HEK293T (cell line): ENCODE results near the gene OR1F1.

Source experiments
- BHLHE40 ChIP-seq: fragments of 450-650 bp; IDR thresholded peaks from 2 replicates; pipeline ENCODE4 v1.6.1; 2016; ENCODE audit warnings: mild to moderate bottlenecking, moderate library complexity, borderline replicate concordance
- CTBP1 ChIP-seq: fragments of 450-650 bp; IDR thresholded peaks from 2 replicates; pipeline ENCODE4 v1.6.1; 2016; ENCODE audit warnings: borderline replicate concordance
- ELF4 ChIP-seq: fragments of 450-650 bp; IDR thresholded peaks from 2 replicates; pipeline ENCODE4 v1.6.1; 2017; ENCODE audit warnings: antibody characterized with exemption
- FOXA1 ChIP-seq: fragments of 450-650 bp; IDR thresholded peaks from 2 replicates; pipeline ENCODE4 v1.6.1; 2016; ENCODE audit warnings: mild to moderate bottlenecking
- FOXK2 ChIP-seq: fragments of 450-650 bp; IDR thresholded peaks from 2 replicates; pipeline ENCODE4 v1.6.1; 2016; ENCODE audit warnings: mild to moderate bottlenecking
- NFRKB ChIP-seq: fragments of 450-650 bp; IDR thresholded peaks from 2 replicates; pipeline ENCODE4 v1.6.1; 2016; ENCODE audit warnings: mild to moderate bottlenecking, moderate library complexity
- SP1 ChIP-seq: fragments of 450-650 bp; IDR thresholded peaks from 2 replicates; pipeline ENCODE4 v1.6.1; 2017
- SUZ12 ChIP-seq: fragments of 450-650 bp; IDR thresholded peaks from 2 replicates; pipeline ENCODE4 v1.6.1; 2016; ENCODE audit warnings: mild to moderate bottlenecking
- TARDBP ChIP-seq: fragments of 450-650 bp; IDR thresholded peaks from 2 replicates; pipeline ENCODE4 v1.6.1; 2016
- ZNF384 ChIP-seq: fragments of 450-650 bp; IDR thresholded peaks from 2 replicates; pipeline ENCODE4 v1.6.1; 2016
- TF ChIP-seq, protein P1 (sequence below): fragments of 450-650 bp; IDR thresholded peaks from 2 replicates; pipeline ENCODE4 v1.6.1; 2016

DNA sequence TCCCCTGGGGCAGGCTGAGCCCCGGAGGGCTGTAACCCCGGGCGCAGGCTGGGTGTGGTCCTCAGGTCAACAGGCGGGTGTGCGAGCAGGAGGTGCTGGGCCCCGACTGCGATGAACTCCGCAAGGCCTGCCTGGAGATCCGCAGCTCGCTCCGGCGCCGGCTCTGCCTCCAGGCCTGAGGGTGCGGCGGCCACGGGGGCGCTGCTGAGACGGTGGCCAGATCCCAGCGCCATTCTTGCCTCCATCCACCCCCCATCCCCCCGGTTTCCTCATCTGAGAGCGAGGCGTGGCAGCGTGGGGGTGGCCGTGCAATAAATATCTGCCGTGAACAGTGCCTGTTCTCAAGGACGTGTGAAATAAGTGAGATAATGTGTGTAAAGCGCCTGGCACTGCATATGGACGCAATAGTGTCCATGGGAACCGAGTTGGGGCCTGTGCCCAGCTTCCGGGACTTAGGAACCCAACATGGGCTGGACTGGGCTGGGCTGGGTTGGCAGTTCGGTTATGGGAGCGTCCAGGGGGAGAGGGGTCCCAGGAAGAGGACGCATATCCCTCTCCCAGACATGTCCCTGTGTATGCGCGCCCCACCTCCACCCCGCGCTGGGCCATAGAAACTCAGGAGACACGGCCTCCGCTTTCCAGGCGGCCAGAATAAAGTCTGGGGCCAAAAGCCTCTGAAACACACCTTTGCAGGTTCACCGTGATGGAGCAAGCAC lies 38.2 kb upstream of the OR1F1 start:
- TF ChIP-seq SP1 (no peak), FOXA1 (no peak), SUZ12 (no peak), BHLHE40 (no peak), TARDBP (no peak), ZNF384 (no peak), FOXK2 (no peak), CTBP1 (no peak), NFRKB (no peak), ELF4 (no peak)
- TF ChIP-seq, protein P1, sequence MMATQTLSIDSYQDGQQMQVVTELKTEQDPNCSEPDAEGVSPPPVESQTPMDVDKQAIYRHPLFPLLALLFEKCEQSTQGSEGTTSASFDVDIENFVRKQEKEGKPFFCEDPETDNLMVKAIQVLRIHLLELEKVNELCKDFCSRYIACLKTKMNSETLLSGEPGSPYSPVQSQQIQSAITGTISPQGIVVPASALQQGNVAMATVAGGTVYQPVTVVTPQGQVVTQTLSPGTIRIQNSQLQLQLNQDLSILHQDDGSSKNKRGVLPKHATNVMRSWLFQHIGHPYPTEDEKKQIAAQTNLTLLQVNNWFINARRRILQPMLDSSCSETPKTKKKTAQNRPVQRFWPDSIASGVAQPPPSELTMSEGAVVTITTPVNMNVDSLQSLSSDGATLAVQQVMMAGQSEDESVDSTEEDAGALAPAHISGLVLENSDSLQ = no peak
